ENCODE data around the gene STK24. TPM values are rescaled to one million over a fixed set of nuclear protein-coding genes. Genes with fewer than 3 reads are reported as not detected.

The STK24 gene
- total and polyA plus RNA-seq, 2 of the 8 experiments (the other 6 are each of a cell fraction or from before 2014, with no cell fraction given) = 62.8 to 143 TPM

- H4K8ac ChIP-seq (ENCODE audit: extremely low read depth, insufficient read depth, low read length) = no peak overlapping the region
- H3K14ac ChIP-seq (ENCODE audit: insufficient read length) = no peak overlapping the region
- ChIA-PET POLR2A (ENCODE audit: partially characterized antibody) (interaction anchor here (1.4 kb wide), 1 partner anchor 67 kb away, joined by 3 read pairs; the partner anchor contains the start of gene STK24), CTCF (ENCODE audit: partially characterized antibody) (interaction anchor here (0.7 to 4.1 kb wide), 6 partner anchors 8 to 88 kb away, joined by 3 to 18 read pairs (median 3); no protein-coding TSS in a partner anchor)
- no peak overlapping the region for H4K5ac ChIP-seq (ENCODE audit: insufficient read length, low read depth, low read length)
- no peak overlapping the region for H2BK15ac ChIP-seq (ENCODE audit: low read length)
- no peak overlapping the region for H3K56ac ChIP-seq (replicated peaks; ENCODE audit: insufficient read length, low read depth, low read length)
- H2BK20ac ChIP-seq (ENCODE audit: low read length) = no peak overlapping the region
- H2AFZ ChIP-seq (ENCODE audit: low read length) = no peak overlapping the region
- H2BK120ac ChIP-seq (replicated peaks; ENCODE audit: low read depth, low read length) = no peak overlapping the region
- H2BK12ac ChIP-seq (ENCODE audit: low read depth, low read length) = no peak overlapping the region
- no peak overlapping the region for H3K23ac ChIP-seq (ENCODE audit: insufficient read length)
- no peak overlapping the region for H3K4me2 ChIP-seq (ENCODE audit: insufficient read depth in 1 of 2, low read depth in 2 of 2, low read length in 2 of 2)
- FAIRE-seq = no peak
- H4K20me1 ChIP-seq (replicated peaks in 1 of 2; ENCODE audit: control insufficient read depth in 1 of 2, insufficient read depth in 2 of 2, low read length in 2 of 2) = peaks cover 18 to 22% of the 10 kb centered on the region in 2 experiments
- no peak overlapping the region for H3K4ac ChIP-seq (replicated peaks; ENCODE audit: insufficient read length, low read depth, low read length)
- H3K9ac ChIP-seq (replicated peaks in 1 of 4; ENCODE audit: extremely low read depth in 1 of 4, low read depth in 3 of 4, low read length in 3 of 4) = no peak overlapping the region
- no peaks in the 10 kb centered on the region for H3K9me3 ChIP-seq (ENCODE audit: insufficient read depth in 2 of 2, low read depth in 1 of 2, low read length in 1 of 2)
- 87% methylated on average over 7 of the region's 7 CpGs; no CpG with 5 or more reads in 1 of the 2 experiments for WGBS, 2 experiments (ENCODE audit: extremely low coverage in 1 of 2, insufficient coverage in 1 of 2, insufficient read length in 1 of 2, insufficient replicate concordance in 2 of 2, low coverage in 1 of 2, low lambda C conversion rate in 2 of 2, missing lambda C conversion rate in 1 of 2)
- DNase-seq (ENCODE audit: low read depth in 1 of 2, low spot score in 2 of 2) = no peak
- no peaks in the 10 kb centered on the region for H3K23me2 ChIP-seq (ENCODE audit: low read depth, low read length)
- H3K36me3 ChIP-seq (ENCODE audit: control insufficient read depth in 2 of 4, insufficient read depth in 4 of 4, low read length in 3 of 4) = no peaks in the 10 kb centered on the region
- peaks cover 5 to 87% of the 10 kb centered on the region in 2 experiments; a peak in 3 of 4 replicates for H3K79me2 ChIP-seq (ENCODE audit: control insufficient read depth in 1 of 2, insufficient read depth in 2 of 2, low read length in 2 of 2)
- H3K18ac ChIP-seq (ENCODE audit: extremely low read depth, low read length) = no peak overlapping the region
- no peak overlapping the region for H3K4me3 ChIP-seq (ENCODE audit: extremely low read depth in 1 of 4, insufficient read depth in 2 of 4, low read depth in 3 of 4, low read length in 4 of 4)
- no peak overlapping the region for H2AK5ac ChIP-seq (ENCODE audit: low read depth, low read length)
- H2BK5ac ChIP-seq (ENCODE audit: low read depth, low read length) = no peak overlapping the region
- no peaks in the 10 kb centered on the region for H3K27me3 ChIP-seq (replicated peaks in 1 of 4; ENCODE audit: control insufficient read depth in 3 of 4, extremely low read depth in 1 of 4, insufficient read depth in 3 of 4, low read length in 3 of 4)
- H3K4me1 ChIP-seq (replicated peaks in 1 of 4; ENCODE audit: control insufficient read depth in 3 of 4, insufficient read depth in 4 of 4, low read length in 3 of 4) = peaks cover 6 to 22% (median 17%) of the 10 kb centered on the region in 4 experiments
- peaks cover 18% of the 10 kb centered on the region; the same call in 1 of the 2 replicates for H3K79me1 ChIP-seq (ENCODE audit: low read depth, low read length)
- H4K91ac ChIP-seq (replicated peaks; ENCODE audit: insufficient read length, low read length) = no peak overlapping the region
- no peak overlapping the region for H3K27ac ChIP-seq (ENCODE audit: low read depth, low read length)
- TF ChIP-seq KDM4A (IDR thresholded peaks at IDR 0.05; ENCODE audit: low read depth, low read length, severe bottlenecking) (no peak), SIX5 (IDR thresholded peaks at IDR 0.05; ENCODE audit: low read depth, low read length) (no peak), RFX5 (IDR thresholded peaks at IDR 0.05; ENCODE audit: borderline replicate concordance, low read depth, low read length) (no peak), HDAC6 (IDR thresholded peaks at IDR 0.05; ENCODE audit: low read depth, low read length) (no peak), PHF8 (conservative IDR thresholded peaks at IDR 0.05; ENCODE audit: low read depth, low read length) (no peak), SIN3A (conservative IDR thresholded peaks at IDR 0.05 in 1 of 2, IDR thresholded peaks at IDR 0.05 in 1 of 2; ENCODE audit: low read depth in 1 of 2, low read length in 2 of 2) (no peak), BACH1 (IDR thresholded peaks at IDR 0.05; ENCODE audit: low read length) (no peak), KDM1A (IDR thresholded peaks at IDR 0.05; ENCODE audit: borderline replicate concordance, low read length) (no peak), GTF2F1 (IDR thresholded peaks at IDR 0.05; ENCODE audit: borderline replicate concordance, low read depth, low read length) (no peak), POU5F1 (IDR thresholded peaks at IDR 0.05; ENCODE audit: low read depth, low read length) (no peak), TCF12 (IDR thresholded peaks at IDR 0.05; ENCODE audit: low read depth, low read length) (no peak)
- TF ChIP-seq, protein P1, sequence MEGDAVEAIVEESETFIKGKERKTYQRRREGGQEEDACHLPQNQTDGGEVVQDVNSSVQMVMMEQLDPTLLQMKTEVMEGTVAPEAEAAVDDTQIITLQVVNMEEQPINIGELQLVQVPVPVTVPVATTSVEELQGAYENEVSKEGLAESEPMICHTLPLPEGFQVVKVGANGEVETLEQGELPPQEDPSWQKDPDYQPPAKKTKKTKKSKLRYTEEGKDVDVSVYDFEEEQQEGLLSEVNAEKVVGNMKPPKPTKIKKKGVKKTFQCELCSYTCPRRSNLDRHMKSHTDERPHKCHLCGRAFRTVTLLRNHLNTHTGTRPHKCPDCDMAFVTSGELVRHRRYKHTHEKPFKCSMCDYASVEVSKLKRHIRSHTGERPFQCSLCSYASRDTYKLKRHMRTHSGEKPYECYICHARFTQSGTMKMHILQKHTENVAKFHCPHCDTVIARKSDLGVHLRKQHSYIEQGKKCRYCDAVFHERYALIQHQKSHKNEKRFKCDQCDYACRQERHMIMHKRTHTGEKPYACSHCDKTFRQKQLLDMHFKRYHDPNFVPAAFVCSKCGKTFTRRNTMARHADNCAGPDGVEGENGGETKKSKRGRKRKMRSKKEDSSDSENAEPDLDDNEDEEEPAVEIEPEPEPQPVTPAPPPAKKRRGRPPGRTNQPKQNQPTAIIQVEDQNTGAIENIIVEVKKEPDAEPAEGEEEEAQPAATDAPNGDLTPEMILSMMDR (IDR thresholded peaks at IDR 0.05; ENCODE audit: control extremely low read depth in 1 of 3, insufficient read depth in 1 of 3, low read depth in 1 of 3, low read length in 3 of 3) = no peak
These were observed 66.8 kb downstream of the STK24 start for GRCh38 chr13:98510156-98510509.
